Placental pericyte (primary cell): ENCODE results near the gene ASCL4. TPM values are rescaled to one million over a fixed set of nuclear protein-coding genes. Genes with fewer than 3 reads are reported as not detected.

Source experiments
- total RNA-seq: library from RNA; depleted of rRNA; stranded (reverse); fragments of >200 nt; gene quantifications from 2 replicates; pipeline ENCODE4 v1.2.3, GENCODE V29; 2012

The ASCL4 gene
- not detected in 2 replicates for total RNA-seq

GRCh38 chr12:107774349-107775029 lies at the start of gene ASCL4:
Gene ASCL4, plus strand, starts transcription at chr12:107774704. Its CDS starts 515 bp downstream, at chr12:107775219.

GRCh38 chr12:107760809-107761501 lies 13.5 kb upstream of the ASCL4 start, which contains the start of gene PRDM4:
Gene PRDM4, minus strand, starts transcription at chr12:107761137. Its CDS starts 622 bp downstream, at chr12:107760515.

Other genes starting within 250 kb of the ASCL4 start
- 86.2 and 226 TPM in 2 replicates for gene PWP1, start 88.9 kb upstream of the ASCL4 start, total RNA-seq
- 33.0 and 42.9 TPM in 2 replicates for gene PRDM4, start 13.6 kb upstream of the ASCL4 start, total RNA-seq